K562 (cell line): ENCODE data around the gene MYO1D. TPM values are rescaled to one million over a fixed set of nuclear protein-coding genes. Genes with fewer than 3 reads are reported as not detected.

Source experiments
- DNMT1 ChIP-seq: fragments of 450-650 bp; IDR thresholded peaks from 2 replicates; pipeline ENCODE4 v1.6.1; 2016; ENCODE audit warnings: antibody characterized with exemption, mild to moderate bottlenecking
- E2F8 ChIP-seq: fragments of 450-650 bp; IDR thresholded peaks from 2 replicates; pipeline ENCODE4 v1.7.1; 2018; ENCODE audit warnings: mild to moderate bottlenecking, low read depth; ENCODE audit not compliant: partially characterized antibody
- HDAC2 ChIP-seq: fragments of 450-650 bp; IDR thresholded peaks from 2 replicates; pipeline ENCODE4 v1.6.1; 2016; ENCODE audit warnings: mild to moderate bottlenecking
- PRMT5 ChIP-seq: sonication (generic); formaldehyde crosslinking; IDR thresholded peaks from 2 replicates; pipeline ENCODE4 v1.5.0; 2020; ENCODE audit warnings: missing genetic modification reagents
- RBM22 ChIP-seq: fragments of 200-400 bp; formaldehyde crosslinking; IDR thresholded peaks from 2 replicates; pipeline ENCODE4 v1.6.1; 2018; ENCODE audit warnings: low read length, low read depth; ENCODE audit not compliant: poor library complexity, severe bottlenecking
- SAFB2 ChIP-seq: fragments of 200-400 bp; formaldehyde crosslinking; IDR thresholded peaks from 2 replicates; pipeline ENCODE4 v1.6.1; 2018; ENCODE audit warnings: borderline replicate concordance, low read length, low read depth, moderate library complexity; ENCODE audit not compliant: severe bottlenecking
- SMARCE1 ChIP-seq: fragments of 450-650 bp; IDR thresholded peaks from 2 replicates; pipeline ENCODE4 v1.7.1; 2016; ENCODE audit warnings: mild to moderate bottlenecking
- ZNF197 ChIP-seq: fragments of 200-800 bp; sonication (Bioruptor generic); IDR thresholded peaks from 2 replicates; pipeline ENCODE4 v1.6.1; 2016; ENCODE audit warnings: low read depth, missing genetic modification characterization, missing compliant biosample characterization
- ZNF592 ChIP-seq: fragments of 450-650 bp; IDR thresholded peaks from 2 replicates; pipeline ENCODE4 v1.6.1; 2017; ENCODE audit warnings: antibody characterized with exemption, mild to moderate bottlenecking
- ZNF707 ChIP-seq: fragments of 250-450 bp; sonication (Bioruptor Pico); conservative IDR thresholded peaks from 2 replicates; pipeline ENCODE4 v1.8.0; 2022; ENCODE audit warnings: inconsistent platforms, mild to moderate bottlenecking, moderate library complexity
- polyA plus RNA-seq, 8 experiments: library from polyadenylated mRNA; depleted of rRNA in 4 of 8; stranded (reverse) in 5 of 8; unstranded in 3 of 8; fragments of >200 nt; fragmentation: Nextera tagmentation in 2 of 8; fragmentation: Illumina TruSeq in 1 of 8; extraction: Ambion mirVana in 2 of 8; extraction: Trizol in 1 of 8; gene quantifications; 2 replicates each; pipeline versions ENCODE4 v1.2.1 to v1.2.3, GENCODE V29; 2011 to 2014; ENCODE audit warnings: inconsistent platforms in 1 of 8, missing spikeins in 1 of 8
- total RNA-seq, 7 experiments: library from RNA; depleted of rRNA in 6 of 7; stranded (reverse); fragments of >200 nt in 6 of 7; fragmentation: Illumina TruSeq in 2 of 7; extraction: Trizol in 2 of 7; gene quantifications; 2 replicates each; pipeline versions ENCODE4 v1.2.1 to v1.2.3, GENCODE V29; 2011 to 2021; ENCODE audit warnings: low replicate concordance in 1 of 7
- TF ChIP-seq, protein P1 (sequence below): fragments of 250-450 bp; sonication (Bioruptor Pico); IDR thresholded peaks from 2 replicates; pipeline ENCODE4 v1.9.0; 2021; ENCODE audit warnings: mild to moderate bottlenecking
- TF ChIP-seq, protein P2 (sequence below): fragments of 450-650 bp; IDR thresholded peaks from 2 replicates; pipeline ENCODE4 v1.6.1; 2016; ENCODE audit warnings: low read depth, mild to moderate bottlenecking, moderate library complexity

Gene MYO1D
- total and polyA plus RNA-seq, 9 of the 15 experiments (the other 6 are each of a cell fraction or from before 2014, with no cell fraction given), result 2.1 to 71.2 (median 45.4) TPM

DNA sequence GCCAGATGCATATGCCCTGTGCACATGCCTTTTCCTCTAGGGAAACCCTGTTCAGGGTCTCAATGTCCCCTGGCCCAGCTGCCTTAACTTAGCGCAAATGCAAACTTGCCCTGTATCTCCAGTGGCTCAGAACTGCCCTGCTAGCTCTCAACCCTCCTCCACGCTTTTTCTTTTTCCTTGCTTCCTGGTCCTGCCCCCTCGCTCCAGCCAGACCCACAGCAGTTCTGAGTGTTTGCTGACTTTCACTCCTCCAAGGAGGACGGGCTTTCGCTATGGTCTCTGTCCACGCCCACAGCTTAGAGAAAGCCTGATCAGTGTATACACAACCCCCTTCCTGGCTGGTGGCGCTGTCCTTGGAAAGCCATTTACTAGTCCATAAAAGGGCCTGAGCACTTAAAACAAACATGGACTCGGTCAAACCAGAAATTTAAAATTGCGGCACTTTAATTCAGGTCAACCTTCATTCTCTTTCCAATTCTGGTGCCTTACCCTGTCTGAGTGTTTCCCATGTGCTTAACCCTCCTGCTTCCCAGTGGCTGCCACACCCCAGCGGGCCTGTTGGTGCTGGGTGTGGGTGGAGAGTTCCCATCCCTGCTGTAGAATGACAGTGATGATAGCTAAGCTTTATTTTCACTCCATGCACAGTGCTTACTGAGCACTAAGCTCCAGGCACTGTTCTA, 35.4 kb upstream of the MYO1D start (continued):
- no peak for TF ChIP-seq E2F8
- TF ChIP-seq SMARCE1, result peak; percentile 64
- TF ChIP-seq SAFB2, result no peak
- TF ChIP-seq ZNF707 (CRISPR knock-in tag), result no peak
- TF ChIP-seq RBM22, result no peak
- TF ChIP-seq, protein P1, sequence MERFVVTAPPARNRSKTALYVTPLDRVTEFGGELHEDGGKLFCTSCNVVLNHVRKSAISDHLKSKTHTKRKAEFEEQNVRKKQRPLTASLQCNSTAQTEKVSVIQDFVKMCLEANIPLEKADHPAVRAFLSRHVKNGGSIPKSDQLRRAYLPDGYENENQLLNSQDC, result no peak
- 0 out of 2 replicates have a peak, but pooled peaks have one; percentile 49 for TF ChIP-seq HDAC2
- peak; percentile 87 for TF ChIP-seq ZNF592
- TF ChIP-seq, protein P2, sequence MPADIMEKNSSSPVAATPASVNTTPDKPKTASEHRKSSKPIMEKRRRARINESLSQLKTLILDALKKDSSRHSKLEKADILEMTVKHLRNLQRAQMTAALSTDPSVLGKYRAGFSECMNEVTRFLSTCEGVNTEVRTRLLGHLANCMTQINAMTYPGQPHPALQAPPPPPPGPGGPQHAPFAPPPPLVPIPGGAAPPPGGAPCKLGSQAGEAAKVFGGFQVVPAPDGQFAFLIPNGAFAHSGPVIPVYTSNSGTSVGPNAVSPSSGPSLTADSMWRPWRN, result no peak; the same call in 1 of the 2 replicates
- TF ChIP-seq PRMT5 (CRISPR knock-in tag), result no peak
- no peak for TF ChIP-seq ZNF197 (CRISPR knock-in tag)
- no peak for TF ChIP-seq DNMT1
